Lower leg skin (tissue), 3 donors: Measurements from ENCODE around the gene RAPGEF5.

Experiments
- POLR2A ChIP-seq, 2 donors: fragments of 450-650 bp; IDR thresholded peaks; one replicate each; pipeline ENCODE4 v1.6.1; 2016 to 2017; ENCODE audit warnings: antibody characterized with exemption in 2 of 2, mild to moderate bottlenecking in 1 of 2, moderate library complexity in 1 of 2
- TF ChIP-seq, protein P1 (sequence below), 3 donors: fragments of 450-650 bp; IDR thresholded peaks; one replicate each; pipeline ENCODE4 v1.5.1; 2016; ENCODE audit warnings: antibody characterized with exemption in 3 of 3, mild to moderate bottlenecking in 3 of 3, moderate library complexity in 2 of 3

- TF ChIP-seq, protein P1, sequence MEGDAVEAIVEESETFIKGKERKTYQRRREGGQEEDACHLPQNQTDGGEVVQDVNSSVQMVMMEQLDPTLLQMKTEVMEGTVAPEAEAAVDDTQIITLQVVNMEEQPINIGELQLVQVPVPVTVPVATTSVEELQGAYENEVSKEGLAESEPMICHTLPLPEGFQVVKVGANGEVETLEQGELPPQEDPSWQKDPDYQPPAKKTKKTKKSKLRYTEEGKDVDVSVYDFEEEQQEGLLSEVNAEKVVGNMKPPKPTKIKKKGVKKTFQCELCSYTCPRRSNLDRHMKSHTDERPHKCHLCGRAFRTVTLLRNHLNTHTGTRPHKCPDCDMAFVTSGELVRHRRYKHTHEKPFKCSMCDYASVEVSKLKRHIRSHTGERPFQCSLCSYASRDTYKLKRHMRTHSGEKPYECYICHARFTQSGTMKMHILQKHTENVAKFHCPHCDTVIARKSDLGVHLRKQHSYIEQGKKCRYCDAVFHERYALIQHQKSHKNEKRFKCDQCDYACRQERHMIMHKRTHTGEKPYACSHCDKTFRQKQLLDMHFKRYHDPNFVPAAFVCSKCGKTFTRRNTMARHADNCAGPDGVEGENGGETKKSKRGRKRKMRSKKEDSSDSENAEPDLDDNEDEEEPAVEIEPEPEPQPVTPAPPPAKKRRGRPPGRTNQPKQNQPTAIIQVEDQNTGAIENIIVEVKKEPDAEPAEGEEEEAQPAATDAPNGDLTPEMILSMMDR (IDR thresholded peaks at IDR 0.05), result no peak
- no peak for TF ChIP-seq POLR2A (IDR thresholded peaks at IDR 0.05)
Observed at GRCh38 chr7:22196429-22196828, 160.5 kb downstream of the RAPGEF5 start.
